Ovary (tissue), 3 donors: ENCODE data around the gene TMEFF2.

Experiments
- CTCF ChIP-seq, 3 donors: fragments of 450-650 bp in 2 of 3; fragments of 200-600 bp in 1 of 3; IDR thresholded peaks; one replicate each; pipeline versions ENCODE4 v1.5.1 to v1.8.0; 2016 to 2022; ENCODE audit warnings: antibody characterized with exemption in 3 of 3, mild to moderate bottlenecking in 1 of 3
- EP300 ChIP-seq: sonication (generic); formaldehyde crosslinking; IDR thresholded peaks from one replicate; pipeline ENCODE4 v1.6.1; 2017; ENCODE audit warnings: antibody characterized with exemption
- POLR2A ChIP-seq: fragments of 450-650 bp; IDR thresholded peaks from one replicate; pipeline ENCODE4 v1.6.1; 2017; ENCODE audit warnings: antibody characterized with exemption, mild to moderate bottlenecking, moderate library complexity
- donor health status: DM: no; HTN: no; CAD: no.

DNA sequence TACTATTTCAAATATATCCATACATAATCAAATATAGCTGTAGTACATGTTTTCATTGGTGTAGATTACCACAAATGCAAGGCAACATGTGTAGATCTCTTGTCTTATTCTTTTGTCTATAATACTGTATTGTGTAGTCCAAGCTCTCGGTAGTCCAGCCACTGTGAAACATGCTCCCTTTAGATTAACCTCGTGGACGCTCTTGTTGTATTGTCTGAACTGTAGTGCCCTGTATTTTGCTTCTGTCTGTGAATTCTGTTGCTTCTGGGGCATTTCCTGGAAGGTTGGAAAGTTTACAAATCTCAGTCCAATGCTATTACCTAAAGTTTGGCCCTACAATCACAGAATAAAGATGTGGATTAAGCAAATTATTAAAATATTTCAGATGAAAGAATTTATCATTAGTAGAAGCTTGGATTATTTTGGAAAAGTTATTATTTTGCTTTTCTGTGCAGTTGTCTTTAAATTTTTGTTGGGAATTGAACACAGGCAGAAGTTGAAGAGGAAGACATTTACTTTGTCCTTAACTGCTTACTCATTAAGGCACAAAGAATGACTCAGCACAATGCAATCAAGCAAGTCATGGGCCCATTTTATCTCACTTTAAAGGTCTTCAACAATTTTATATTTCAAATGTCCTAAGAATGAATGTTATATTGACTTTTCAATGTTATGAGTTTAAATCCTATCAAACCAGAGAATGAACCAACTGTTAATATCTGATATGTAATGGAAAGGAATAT is 244.4 kb downstream of the TMEFF2 start:
- no peak for TF ChIP-seq CTCF (IDR thresholded peaks at IDR 0.05)
- no peak for TF ChIP-seq POLR2A
- no peak for TF ChIP-seq EP300
